Motor neuron (in vitro differentiated cells): ENCODE measurements around the gene TCTA. TPM values are rescaled to one million over a fixed set of nuclear protein-coding genes. Genes with fewer than 3 reads are reported as not detected.
"Not testable (repeated sequence)": the region's sequence is repeated elsewhere in the genome, so short reads cannot be mapped to it uniquely, and the experiment has no call there.

Source experiments
- ATAC-seq, 8 experiments: fragments of 200-7000 bp; cut with Tn5 transposase; replicated peaks in 6 of 8; 2 replicates each; pipeline ENCODE4 v1.8.0; 2021; ENCODE audit warnings: mild to moderate bottlenecking in 8 of 8, moderate library complexity in 8 of 8
- H3K27ac ChIP-seq, 2 donors: fragments of 250-450 bp; sonication (Bioruptor Pico); 2 replicates each; pipeline ENCODE4 v1.9.0; 2021; ENCODE audit warnings: antibody characterized with exemption in 2 of 2, mild to moderate bottlenecking in 2 of 2, moderate library complexity in 1 of 2
- H3K4me1 ChIP-seq, 2 donors: fragments of 250-450 bp; sonication (Bioruptor Pico); replicated peaks in 1 of 2; 2 replicates each; pipeline ENCODE4 v1.6.1; 2021; ENCODE audit warnings: antibody characterized with exemption in 2 of 2, mild to moderate bottlenecking in 2 of 2, moderate library complexity in 1 of 2
- H3K4me3 ChIP-seq, 5 donors: fragments of 250-450 bp; sonication (Bioruptor Pico); 2 replicates each; pipeline ENCODE4 v1.9.0; 2021; ENCODE audit warnings: antibody characterized with exemption in 5 of 5, mild to moderate bottlenecking in 5 of 5, moderate library complexity in 4 of 5
- WGBS, 10 experiments: fragments of 450-650 bp; shearing (Covaris generic); methylation state at CpG; one replicate each; pipeline ENCODE4 v1.0.0; 2022; 5-methylcytosine and 5-hydroxymethylcytosine counted together
- in situ Hi-C, 9 experiments: fragments of 400-800 bp; cut with MboI; loops; one replicate each; pipeline ENCODE4 v1.15.0; 2021; ENCODE audit warnings: low sequenced_read_pairs in 9 of 9, low pct_unique_long_range_greater_than_20kb in 2 of 9; ENCODE audit not compliant: unreplicated experiment in 9 of 9
- total RNA-seq, 8 experiments: library from RNA; unstranded; fragments of 300-600 nt; gene quantifications; 2 replicates each; pipeline versions ENCODE4 v1.2.3 to v1.2.4, GENCODE V29; 2022

Gene TCTA
- total RNA-seq, 8 experiments from 2014 or later, result 8.0 to 30.7 (median 20.2) TPM

GRCh38 chr3:49391310-49391709 is 20.9 kb upstream of the TCTA start:
- H3K27ac ChIP-seq, H3K4me3 ChIP-seq, ATAC-seq, in situ Hi-C loops, H3K4me1 ChIP-seq: not testable (repeated sequence)
- WGBS, 10 experiments, result 79 to 100% (median 91%) methylated on average over 1 to 10 of the region's 10 CpGs

DNA sequence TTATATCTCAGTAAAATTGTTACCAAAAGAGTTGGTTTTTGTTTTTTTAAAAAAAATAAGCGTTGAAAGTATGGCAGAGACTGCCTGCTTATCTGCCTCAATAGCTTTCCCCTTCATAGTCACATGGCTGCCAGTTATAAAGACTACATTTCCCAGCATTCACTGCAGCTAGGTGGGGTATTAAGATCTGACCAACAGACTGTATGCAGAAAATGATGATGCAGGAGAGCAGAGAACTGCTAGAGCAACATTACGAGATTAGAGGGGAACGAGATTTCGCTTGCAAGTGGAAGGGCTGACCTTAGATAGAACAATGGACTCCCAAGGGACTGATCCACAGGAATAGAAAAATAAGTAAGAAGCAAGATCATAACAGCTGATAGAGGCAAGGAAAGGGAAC is 14.8 kb upstream of the TCTA start:
- Histone ChIP-seq H3K27ac (peak overlapping the region in 1 of 2 donors; percentile 65), H3K4me1 (peaks cover 0 to 3% of the 10 kb centered on the region in 2 donors), H3K4me3 (no peak overlapping the region)
- WGBS, 10 experiments, result 60 to 100% (median 82%) methylated on average over 1 to 4 of the region's 4 CpGs; no CpG with 5 or more reads in 1 of the 10 experiments
- in situ Hi-C loops, result no loop called here
- ATAC-seq, result peak in 7 of 8 experiments; percentile 30 to 91 (median 73)

DNA sequence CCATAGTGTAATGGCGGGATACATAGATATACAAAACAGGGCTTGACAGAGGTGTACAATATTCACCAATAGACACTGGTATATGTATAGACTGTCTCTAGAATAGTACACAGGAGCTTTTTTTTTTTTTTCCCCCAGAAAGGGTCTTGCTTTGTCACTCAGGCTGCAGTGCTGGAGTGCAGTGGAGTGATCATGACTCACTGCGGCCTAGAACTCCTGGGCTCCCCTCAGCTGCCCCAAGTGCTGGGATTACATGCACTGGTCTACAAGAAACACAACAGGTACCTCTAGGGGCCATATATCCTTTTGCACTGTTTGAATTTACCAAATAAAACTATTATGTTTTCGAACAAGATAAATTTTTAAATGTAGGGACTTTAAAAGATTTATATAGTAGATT is 12.8 kb upstream of the TCTA start:
- peak in 5 of 8 experiments; percentile 66 to 91 (median 82) for ATAC-seq
- Histone ChIP-seq H3K4me1 (peaks cover 0 to 3% of the 10 kb centered on the region in 2 donors), H3K27ac (no peak overlapping the region), H3K4me3 (no peak overlapping the region)
- WGBS, 10 experiments, result 79 to 100% (median 97%) methylated on average over 1 to 3 of the region's 3 CpGs; no CpG with 5 or more reads in 2 of the 10 experiments
- in situ Hi-C loops, result no loop called here

DNA sequence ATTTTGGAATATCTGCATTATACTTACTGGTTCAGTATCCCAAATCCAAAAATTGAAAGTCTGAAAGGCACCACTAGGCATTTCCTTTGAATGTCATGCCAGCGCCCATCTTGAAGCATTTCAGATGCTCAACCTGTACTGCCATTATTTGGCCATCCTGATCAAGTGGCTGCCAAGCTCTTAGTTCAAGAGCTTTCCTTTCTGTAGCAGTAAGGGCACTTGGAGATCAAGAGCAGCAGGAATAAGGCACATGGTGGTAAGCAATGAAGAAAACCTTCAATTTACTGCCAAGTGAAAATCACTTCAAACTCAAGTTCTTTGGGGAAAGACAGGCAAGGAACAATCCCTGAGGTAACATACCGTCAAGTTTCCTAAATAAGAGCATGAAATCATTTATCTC is 10.5 kb upstream of the TCTA start:
- in situ Hi-C loops, result no loop called here
- Histone ChIP-seq H3K4me1 (peaks cover 0 to 3% of the 10 kb centered on the region in 2 donors), H3K27ac (no peak overlapping the region), H3K4me3 (no peak overlapping the region)
- ATAC-seq, result no peak
- WGBS, 10 experiments, result 86 to 100% (median 100%) methylated on average over 1 to 2 of the region's 2 CpGs; no CpG with 5 or more reads in 1 of the 10 experiments

GRCh38 chr3:49403891-49404290 is 8.3 kb upstream of the TCTA start:
- no peaks in the 10 kb centered on the region for H3K4me1 ChIP-seq
- WGBS, 10 experiments, result 80 to 100% (median 100%) methylated on average over 1 to 4 of the region's 5 CpGs; no CpG with 5 or more reads in 1 of the 10 experiments
- in situ Hi-C loops, result no loop called here
- no peak overlapping the region for H3K4me3 ChIP-seq
- ATAC-seq, result no peak
- no peak overlapping the region for H3K27ac ChIP-seq

- peaks cover 9 to 10% of the 10 kb centered on the region in 2 donors for H3K4me1 ChIP-seq
- H3K4me3 ChIP-seq, H3K27ac ChIP-seq, in situ Hi-C loops: not testable (repeated sequence)
- ATAC-seq, result peak in 1 of 8 experiments; percentile 63
- WGBS, 10 experiments, result 36 to 100% (median 91%) methylated on average over 1 to 8 of the region's 9 CpGs; no CpG with 5 or more reads in 2 of the 10 experiments
Measured at GRCh38 chr3:49405570-49405969, 6.7 kb upstream of the TCTA start.

GRCh38 chr3:49406571-49407565 is 5.4 kb upstream of the TCTA start:
- Histone ChIP-seq H3K4me3 (no peak overlapping the region), H3K4me1 (peaks cover 9 to 11% of the 10 kb centered on the region in 2 donors), H3K27ac (no peak overlapping the region)
- ATAC-seq, result no peak
- WGBS, 10 experiments, result 46 to 97% (median 86%) methylated on average over 3 to 15 of the region's 17 CpGs
- in situ Hi-C loops, result no loop called here

GRCh38 chr3:49410066-49410845 is 2.0 kb upstream of the TCTA start:
- H3K4me1 ChIP-seq, result peaks cover 17 to 18% of the 10 kb centered on the region in 2 donors
- H3K4me3 ChIP-seq, result peak overlapping the region; percentile 73 to 96 (median 83)
- 0 to 54% (median 24%) methylated on average over 1 to 4 of the region's 4 CpGs for WGBS, 10 experiments
- no peak for ATAC-seq
- no peak overlapping the region for H3K27ac ChIP-seq
- in situ Hi-C loops, result no loop called here

DNA sequence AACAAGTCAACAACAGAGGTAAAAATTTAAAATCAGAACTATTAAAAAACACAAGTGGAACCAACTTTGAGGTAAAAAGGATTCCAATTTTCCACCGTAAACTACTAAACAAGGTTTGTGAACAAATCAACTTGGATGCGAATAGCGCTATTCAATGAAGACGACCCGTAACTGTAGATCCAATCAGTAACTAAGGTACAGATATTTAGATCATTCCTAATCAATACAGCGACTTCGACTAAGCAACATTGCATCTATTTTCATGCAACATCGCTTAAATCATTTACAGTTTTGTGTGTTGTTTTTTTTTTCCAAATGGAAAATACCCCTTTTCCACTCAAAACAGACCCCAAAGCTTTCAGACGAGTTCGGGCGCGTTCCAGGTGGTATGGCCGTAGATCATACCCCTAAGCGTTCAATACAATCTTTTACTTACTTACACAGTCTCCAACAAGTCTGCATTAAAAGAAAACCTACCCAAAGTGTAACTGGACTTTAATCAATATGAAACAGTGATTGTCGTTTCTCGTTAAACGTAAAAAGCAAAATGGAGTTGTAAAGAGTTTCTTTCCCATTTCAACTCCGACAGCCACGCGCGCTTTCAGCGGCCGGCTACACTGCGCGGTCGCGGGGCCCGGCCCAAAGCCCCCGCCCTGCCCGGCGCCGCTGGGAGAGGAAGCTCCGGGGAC is 1.2 kb upstream of the TCTA start:
- in situ Hi-C loops, result no loop called here
- peak in 2 of 8 experiments; percentile 36 to 41 for ATAC-seq

GRCh38 chr3:49411535-49411967 is 672 bp upstream of the TCTA start:
- H3K4me1 ChIP-seq, result peaks cover 17 to 18% of the 10 kb centered on the region in 2 donors
- H3K4me3 ChIP-seq, result peak overlapping the region; percentile 73 to 96 (median 83)
- WGBS, 10 experiments, result no CpG with 5 or more reads among the region's 59 CpGs
- peak overlapping the region; percentile 87 to 94 for H3K27ac ChIP-seq
- ATAC-seq, result peak; percentile 9 to 33 (median 24)
- in situ Hi-C loops, result no loop called here

More for the DNA sequence above, 1.2 kb upstream of the TCTA start:
- Histone ChIP-seq H3K4me1 (peaks cover 17 to 18% of the 10 kb centered on the region in 2 donors), H3K4me3 (peak overlapping the region; percentile 73 to 96 (median 83)), H3K27ac (peak overlapping the region; percentile 87 to 94)
- WGBS, 10 experiments, result 0 to 10% (median 1%) methylated on average over 2 to 21 of the region's 33 CpGs

GRCh38 chr3:49412632-49413337 is 562 bp downstream of the TCTA start:
- WGBS, 10 experiments, result 0 to 100% (median 61%) methylated on average over 1 to 5 of the region's 16 CpGs; no CpG with 5 or more reads in 4 of the 10 experiments
- peaks cover 17 to 18% of the 10 kb centered on the region in 2 donors for H3K4me1 ChIP-seq
- peak in 1 of 8 experiments; percentile 1 for ATAC-seq
- peak overlapping the region; percentile 73 to 96 (median 83) for H3K4me3 ChIP-seq
- in situ Hi-C loops, result no loop called here
- peak overlapping the region; percentile 89 to 94 for H3K27ac ChIP-seq

GRCh38 chr3:49413338-49413734 is 1.1 kb downstream of the TCTA start:
- in situ Hi-C loops, result no loop called here
- no peak overlapping the region for H3K27ac ChIP-seq
- 67 to 100% (median 85%) methylated on average over 1 to 6 of the region's 6 CpGs; no CpG with 5 or more reads in 4 of the 10 experiments for WGBS, 10 experiments
- ATAC-seq, result no peak
- peak overlapping the region; percentile 73 to 96 (median 83) for H3K4me3 ChIP-seq
- peaks cover 17 to 18% of the 10 kb centered on the region in 2 donors for H3K4me1 ChIP-seq
